Progenitor cell of endocrine pancreas (in vitro differentiated cells): ENCODE measurements around the gene TADA2A. TPM values are rescaled to one million over a fixed set of nuclear protein-coding genes. Genes with fewer than 3 reads are reported as not detected.
A peak's percentile ranks its signal among the peaks of the same experiment; 100 is the strongest.

Source experiments
- DNase-seq: peaks from one replicate; pipeline ENCODE4 v3.0.0; 2021; ENCODE audit warnings: low spot score; ENCODE audit not compliant: unreplicated experiment
- H3K27ac Mint-ChIP-seq: 2 replicates; pipeline ENCODE4 v1.8.0; 2021; ENCODE audit warnings: mild to moderate bottlenecking, moderate library complexity, mixed read lengths
- H3K27me3 Mint-ChIP-seq: 2 replicates; pipeline ENCODE4 v1.8.0; 2021; ENCODE audit warnings: mixed read lengths
- H3K36me3 Mint-ChIP-seq: 2 replicates; pipeline ENCODE4 v1.8.0; 2022; ENCODE audit warnings: mixed read lengths; ENCODE audit not compliant: insufficient read depth
- H3K4me1 Mint-ChIP-seq: 2 replicates; pipeline ENCODE4 v1.8.0; 2021; ENCODE audit warnings: low read depth, mixed read lengths
- H3K4me3 Mint-ChIP-seq: 2 replicates; pipeline ENCODE4 v1.8.0; 2021; ENCODE audit warnings: low read depth, mild to moderate bottlenecking, moderate library complexity, mixed read lengths
- H3K9me3 Mint-ChIP-seq: 2 replicates; pipeline ENCODE4 v1.8.0; 2021; ENCODE audit warnings: low read depth, mixed read lengths
- CTCF ChIP-seq: fragments of 200-600 bp; sonication (generic); IDR thresholded peaks from one replicate; pipeline ENCODE4 v1.5.0; 2021; ENCODE audit warnings: antibody characterized with exemption, mild to moderate bottlenecking; ENCODE audit not compliant: unreplicated experiment
- total RNA-seq: library from RNA; stranded (reverse); gene quantifications from 2 replicates; pipeline ENCODE4 v1.2.1, GENCODE V29; 2021

Gene TADA2A
- total RNA-seq, 1 donor from 2014 or later = 31.5 TPM

GRCh38 chr17:37493249-37494027, 86.8 kb downstream of the TADA2A start:
- TF ChIP-seq CTCF = no peak
- Mint-ChIP-seq H3K4me3 (no peak overlapping the region), H3K27me3 (no peaks in the 10 kb centered on the region), H3K9me3 (no peaks in the 10 kb centered on the region), H3K27ac (no peak overlapping the region), H3K36me3 (no peaks in the 10 kb centered on the region), H3K4me1 (peaks cover 29% of the 10 kb centered on the region)
- DNase-seq = no peak

- no peak overlapping the region for H3K27ac Mint-ChIP-seq
- H3K27me3 Mint-ChIP-seq = no peaks in the 10 kb centered on the region
- TF ChIP-seq CTCF = no peak
- H3K9me3 Mint-ChIP-seq = no peaks in the 10 kb centered on the region
- H3K4me1 Mint-ChIP-seq = peaks cover 28% of the 10 kb centered on the region
- H3K36me3 Mint-ChIP-seq = no peaks in the 10 kb centered on the region
- H3K4me3 Mint-ChIP-seq = no peak overlapping the region
- no peak for DNase-seq
Measured at GRCh38 chr17:37494401-37494831, 87.7 kb downstream of the TADA2A start.

DNA sequence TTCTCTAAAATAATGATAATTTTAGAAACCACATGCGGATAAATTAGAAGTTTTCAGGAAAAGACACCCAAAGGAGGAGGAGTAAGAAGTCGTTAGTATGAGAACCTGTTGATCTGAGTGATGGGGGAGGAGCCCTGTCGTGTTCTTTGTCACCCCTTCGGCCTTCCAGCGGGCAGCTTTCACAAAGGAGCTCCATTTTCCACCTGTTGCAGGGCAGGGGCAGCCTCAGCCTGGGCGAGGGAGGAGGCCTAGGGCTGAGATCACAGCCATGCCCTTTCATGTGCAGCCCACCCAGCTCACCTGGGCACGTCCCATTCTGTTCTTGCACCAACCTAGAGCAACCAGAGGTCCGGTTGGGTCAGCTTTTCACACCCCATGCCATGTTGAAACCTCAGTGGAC, 88.3 kb downstream of the TADA2A start:
- DNase-seq = no peak
- Mint-ChIP-seq H3K9me3 (no peaks in the 10 kb centered on the region), H3K27me3 (no peaks in the 10 kb centered on the region), H3K36me3 (no peaks in the 10 kb centered on the region), H3K27ac (peak overlapping the region; percentile 86), H3K4me3 (no peak overlapping the region), H3K4me1 (peaks cover 28% of the 10 kb centered on the region)
- no peak for TF ChIP-seq CTCF

DNA sequence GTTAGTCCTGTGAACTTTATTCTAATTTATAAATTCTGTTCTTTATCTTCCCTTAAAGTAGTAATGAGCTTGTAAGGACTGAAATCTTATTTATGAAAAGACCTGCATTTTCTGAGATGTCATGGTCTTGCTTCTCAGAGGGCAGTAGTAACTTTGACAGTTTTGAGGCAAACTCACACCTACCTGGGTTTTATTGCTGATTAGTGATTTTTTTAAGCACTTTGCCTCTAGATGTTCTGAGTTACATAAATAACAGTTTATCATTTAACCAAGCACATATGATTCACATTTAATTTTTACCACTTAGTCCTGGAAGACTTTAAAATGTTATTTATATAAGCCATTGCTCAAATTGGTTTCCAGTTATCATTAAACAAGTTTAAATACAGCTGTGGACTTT, 93.7 kb downstream of the TADA2A start:
- no peaks in the 10 kb centered on the region for H3K27me3 Mint-ChIP-seq
- TF ChIP-seq CTCF = no peak
- no peaks in the 10 kb centered on the region for H3K9me3 Mint-ChIP-seq
- peaks cover 13% of the 10 kb centered on the region for H3K4me1 Mint-ChIP-seq
- peak overlapping the region; percentile 56 for H3K27ac Mint-ChIP-seq
- H3K36me3 Mint-ChIP-seq = no peaks in the 10 kb centered on the region
- no peak for DNase-seq
- no peak overlapping the region for H3K4me3 Mint-ChIP-seq

- Mint-ChIP-seq H3K27me3 (no peaks in the 10 kb centered on the region), H3K9me3 (no peaks in the 10 kb centered on the region), H3K27ac (peak overlapping the region; percentile 67), H3K4me3 (no peak overlapping the region), H3K36me3 (no peaks in the 10 kb centered on the region), H3K4me1 (peaks cover 13% of the 10 kb centered on the region)
- no peak for TF ChIP-seq CTCF
- DNase-seq = no peak
Measured at GRCh38 chr17:37502009-37502936, 95.6 kb downstream of the TADA2A start.
